ENCODE data around the gene LIAS.

GRCh38 chr4:39528061-39528465 is 69.2 kb downstream of the LIAS start:
- TF ChIP-seq EP300 (IDR thresholded peaks at IDR 0.05; ENCODE audit: borderline replicate concordance) (no peak), YY1 (IDR thresholded peaks at IDR 0.05; ENCODE audit: low read depth) (no peak), MAX (IDR thresholded peaks at IDR 0.05) (no peak), TAF1 (IDR thresholded peaks at IDR 0.05; ENCODE audit: low read depth) (no peak), RAD21 (IDR thresholded peaks at IDR 0.05; ENCODE audit: low read depth) (no peak), CEBPB (IDR thresholded peaks at IDR 0.05) (no peak), FOXM1 (IDR thresholded peaks at IDR 0.05; ENCODE audit: borderline replicate concordance, low read depth) (no peak), TCF12 (IDR thresholded peaks at IDR 0.05; ENCODE audit: low read depth) (no peak), CREB1 (IDR thresholded peaks at IDR 0.05; ENCODE audit: low read depth) (no peak), EGR1 (IDR thresholded peaks at IDR 0.05) (no peak), TEAD4 (IDR thresholded peaks at IDR 0.05) (no peak)
- TF ChIP-seq, protein P1, sequence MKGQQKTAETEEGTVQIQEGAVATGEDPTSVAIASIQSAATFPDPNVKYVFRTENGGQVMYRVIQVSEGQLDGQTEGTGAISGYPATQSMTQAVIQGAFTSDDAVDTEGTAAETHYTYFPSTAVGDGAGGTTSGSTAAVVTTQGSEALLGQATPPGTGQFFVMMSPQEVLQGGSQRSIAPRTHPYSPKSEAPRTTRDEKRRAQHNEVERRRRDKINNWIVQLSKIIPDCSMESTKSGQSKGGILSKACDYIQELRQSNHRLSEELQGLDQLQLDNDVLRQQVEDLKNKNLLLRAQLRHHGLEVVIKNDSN (IDR thresholded peaks at IDR 0.05), result no peak

All from Ishikawa (cell line).